Epithelial cell of esophagus (primary cell): ENCODE measurements around the gene FSTL5.

Source experiments
- DNase-seq: peaks from one replicate; pipeline ENCODE4 v3.0.0; 2010; ENCODE audit warnings: low read depth
- H3K4me3 ChIP-seq: 2 replicates; pipeline ENCODE4 v1.5.1; 2011; ENCODE audit warnings: mild to moderate bottlenecking, low read length, control low read depth
- TF ChIP-seq, protein P1 (sequence below): IDR thresholded peaks from 2 replicates; pipeline ENCODE4 v1.5.1; 2011; ENCODE audit warnings: low read depth, mild to moderate bottlenecking, low read length, control low read depth, inconsistent platforms; ENCODE audit not compliant: insufficient read depth; ENCODE audit errors: missing control alignments

The FSTL5 gene

DNA sequence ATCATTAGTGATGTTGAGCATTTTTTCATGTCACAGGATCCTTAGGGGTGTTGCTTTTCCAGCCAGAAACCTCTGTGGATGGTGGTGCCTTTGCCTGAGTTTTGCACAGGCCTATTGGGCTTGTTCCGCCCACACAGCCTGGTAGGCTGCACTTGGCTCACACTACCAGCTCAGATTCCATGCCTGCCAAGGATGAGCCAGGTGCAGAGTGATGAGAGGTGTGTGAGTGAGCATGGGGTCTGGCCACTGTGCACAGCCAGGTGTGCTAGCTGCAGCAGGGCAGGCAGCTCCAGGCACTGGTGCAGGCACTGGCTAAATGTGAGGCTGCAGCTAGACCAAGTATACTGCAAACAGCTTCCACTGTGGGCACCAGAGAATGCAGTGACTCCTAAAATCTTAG, 341.6 kb downstream of the FSTL5 start:
- no peak for DNase-seq
- TF ChIP-seq, protein P1, sequence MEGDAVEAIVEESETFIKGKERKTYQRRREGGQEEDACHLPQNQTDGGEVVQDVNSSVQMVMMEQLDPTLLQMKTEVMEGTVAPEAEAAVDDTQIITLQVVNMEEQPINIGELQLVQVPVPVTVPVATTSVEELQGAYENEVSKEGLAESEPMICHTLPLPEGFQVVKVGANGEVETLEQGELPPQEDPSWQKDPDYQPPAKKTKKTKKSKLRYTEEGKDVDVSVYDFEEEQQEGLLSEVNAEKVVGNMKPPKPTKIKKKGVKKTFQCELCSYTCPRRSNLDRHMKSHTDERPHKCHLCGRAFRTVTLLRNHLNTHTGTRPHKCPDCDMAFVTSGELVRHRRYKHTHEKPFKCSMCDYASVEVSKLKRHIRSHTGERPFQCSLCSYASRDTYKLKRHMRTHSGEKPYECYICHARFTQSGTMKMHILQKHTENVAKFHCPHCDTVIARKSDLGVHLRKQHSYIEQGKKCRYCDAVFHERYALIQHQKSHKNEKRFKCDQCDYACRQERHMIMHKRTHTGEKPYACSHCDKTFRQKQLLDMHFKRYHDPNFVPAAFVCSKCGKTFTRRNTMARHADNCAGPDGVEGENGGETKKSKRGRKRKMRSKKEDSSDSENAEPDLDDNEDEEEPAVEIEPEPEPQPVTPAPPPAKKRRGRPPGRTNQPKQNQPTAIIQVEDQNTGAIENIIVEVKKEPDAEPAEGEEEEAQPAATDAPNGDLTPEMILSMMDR = no peak
- no peak overlapping the region for H3K4me3 ChIP-seq

DNA sequence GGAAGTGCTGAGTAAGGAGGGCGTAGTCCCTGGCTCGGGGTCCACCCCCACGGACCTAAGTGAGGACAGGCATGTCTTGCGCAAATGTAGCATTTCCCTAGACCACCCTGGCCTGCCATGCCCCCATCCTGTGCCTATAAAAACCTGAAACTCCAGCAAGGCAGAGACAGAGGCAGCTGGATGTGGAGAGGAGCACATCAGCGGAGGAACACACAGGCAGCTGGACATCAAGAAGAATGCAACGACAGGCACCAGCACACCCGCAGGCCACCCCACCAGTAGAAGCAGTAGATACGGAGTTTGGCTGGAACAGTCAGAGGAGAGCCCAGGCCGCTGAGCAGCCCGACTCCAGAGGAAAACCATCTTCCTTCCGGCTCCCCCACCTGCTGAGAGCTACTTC, 345.9 kb downstream of the FSTL5 start:
- no peak overlapping the region for H3K4me3 ChIP-seq
- no peak for DNase-seq
- TF ChIP-seq, protein P1 = no peak

DNA sequence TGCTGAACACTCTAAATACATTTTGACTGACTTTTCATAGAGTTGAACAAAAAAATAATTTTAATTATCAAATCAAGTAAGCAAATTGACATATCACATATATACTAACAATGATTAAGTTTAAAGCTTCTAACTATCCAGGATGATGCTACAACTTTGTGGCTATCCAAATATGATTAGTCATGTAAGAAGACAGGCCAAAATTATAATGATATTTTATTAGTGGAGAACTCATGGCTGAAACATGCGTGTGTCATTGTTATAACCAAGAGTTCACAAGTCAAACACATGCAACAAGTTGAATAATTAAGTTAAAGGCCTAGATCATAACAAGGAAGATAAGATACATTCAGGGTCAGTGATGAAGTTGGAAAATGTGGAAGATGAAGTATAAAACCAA, 346.8 kb downstream of the FSTL5 start:
- TF ChIP-seq, protein P1 = no peak
- no peak overlapping the region for H3K4me3 ChIP-seq
- no peak for DNase-seq

DNA sequence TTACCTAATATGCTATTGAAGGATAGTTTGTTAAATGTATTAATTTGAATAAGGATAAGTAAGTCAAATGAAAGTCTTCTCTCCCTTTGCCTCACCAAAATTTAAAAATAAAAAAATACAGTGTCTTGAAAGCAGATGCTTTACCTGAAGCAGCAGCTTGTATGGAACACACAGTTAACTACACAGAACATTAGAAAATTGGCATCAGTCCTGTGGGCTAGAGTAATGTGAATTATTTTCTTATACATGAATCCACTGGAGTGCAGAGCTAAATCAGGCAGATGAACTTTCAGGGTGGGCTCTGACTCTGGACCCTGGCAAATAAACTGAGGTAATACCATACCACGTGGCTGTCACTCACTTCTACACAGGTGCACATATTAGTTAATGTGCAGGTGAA, 348.0 kb downstream of the FSTL5 start:
- no peak overlapping the region for H3K4me3 ChIP-seq
- TF ChIP-seq, protein P1 = no peak
- DNase-seq = no peak

DNA sequence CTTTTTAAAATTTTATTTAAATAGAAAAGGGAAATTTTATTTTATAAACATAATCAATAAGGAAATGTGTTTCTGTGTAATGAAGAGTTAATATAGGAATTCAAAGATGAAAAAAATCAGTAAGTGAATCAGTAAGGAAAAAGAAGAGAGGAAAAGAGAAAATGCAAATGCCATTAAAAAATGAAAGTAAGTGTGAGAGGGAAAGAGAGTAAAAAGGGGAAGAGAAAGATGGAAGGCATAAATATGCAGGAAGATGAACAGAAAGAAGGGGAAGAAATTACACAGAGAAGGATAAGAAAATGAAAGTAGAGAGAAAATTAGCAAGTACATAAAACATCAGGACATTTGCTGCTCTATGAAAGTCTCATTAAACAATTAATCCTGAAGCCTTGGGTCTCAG, 349.9 kb downstream of the FSTL5 start:
- no peak for DNase-seq
- TF ChIP-seq, protein P1 = no peak
- H3K4me3 ChIP-seq = no peak overlapping the region

DNA sequence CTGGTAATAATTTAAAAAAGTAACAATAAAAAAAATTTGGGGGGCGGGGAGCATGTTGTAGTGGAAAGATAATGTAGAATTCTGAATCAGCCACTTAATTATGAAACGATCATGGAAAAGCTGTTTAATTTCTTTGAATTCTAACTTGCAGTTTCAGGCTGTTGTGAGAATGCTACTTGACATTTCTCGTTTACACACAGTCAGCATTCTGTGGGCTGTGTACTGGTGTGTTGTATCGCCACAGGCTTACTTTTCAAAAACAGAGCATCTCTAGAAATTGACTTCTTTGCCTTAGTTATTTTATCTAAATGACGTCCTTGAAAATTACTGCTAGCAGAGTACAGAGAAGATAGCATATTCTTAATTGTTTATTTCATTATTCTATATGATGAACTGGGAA, 350.4 kb downstream of the FSTL5 start:
- TF ChIP-seq, protein P1 = no peak
- no peak for DNase-seq
- H3K4me3 ChIP-seq = no peak overlapping the region

DNA sequence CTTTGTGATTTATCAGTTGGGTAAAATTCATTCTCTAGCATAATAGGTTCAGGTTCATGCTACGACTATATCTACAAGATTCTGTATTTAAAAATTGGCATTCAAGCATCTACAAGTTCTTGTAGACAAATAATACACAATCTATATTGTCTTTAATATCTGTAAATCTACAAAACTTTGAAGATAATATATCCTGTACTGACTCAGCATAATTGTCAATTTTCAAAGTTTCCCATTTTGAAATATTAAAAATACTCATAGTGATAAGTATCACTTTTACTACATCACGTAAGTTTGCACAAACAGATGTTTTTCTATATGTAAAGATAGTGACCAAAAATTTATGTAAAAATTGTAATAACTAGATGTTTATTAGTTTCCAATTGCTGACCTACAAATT, 360.6 kb downstream of the FSTL5 start:
- TF ChIP-seq, protein P1 = no peak
- no peak for DNase-seq
- H3K4me3 ChIP-seq = no peak overlapping the region
